ENCODE measurements around the gene DDB1.

The DDB1 gene

DNA sequence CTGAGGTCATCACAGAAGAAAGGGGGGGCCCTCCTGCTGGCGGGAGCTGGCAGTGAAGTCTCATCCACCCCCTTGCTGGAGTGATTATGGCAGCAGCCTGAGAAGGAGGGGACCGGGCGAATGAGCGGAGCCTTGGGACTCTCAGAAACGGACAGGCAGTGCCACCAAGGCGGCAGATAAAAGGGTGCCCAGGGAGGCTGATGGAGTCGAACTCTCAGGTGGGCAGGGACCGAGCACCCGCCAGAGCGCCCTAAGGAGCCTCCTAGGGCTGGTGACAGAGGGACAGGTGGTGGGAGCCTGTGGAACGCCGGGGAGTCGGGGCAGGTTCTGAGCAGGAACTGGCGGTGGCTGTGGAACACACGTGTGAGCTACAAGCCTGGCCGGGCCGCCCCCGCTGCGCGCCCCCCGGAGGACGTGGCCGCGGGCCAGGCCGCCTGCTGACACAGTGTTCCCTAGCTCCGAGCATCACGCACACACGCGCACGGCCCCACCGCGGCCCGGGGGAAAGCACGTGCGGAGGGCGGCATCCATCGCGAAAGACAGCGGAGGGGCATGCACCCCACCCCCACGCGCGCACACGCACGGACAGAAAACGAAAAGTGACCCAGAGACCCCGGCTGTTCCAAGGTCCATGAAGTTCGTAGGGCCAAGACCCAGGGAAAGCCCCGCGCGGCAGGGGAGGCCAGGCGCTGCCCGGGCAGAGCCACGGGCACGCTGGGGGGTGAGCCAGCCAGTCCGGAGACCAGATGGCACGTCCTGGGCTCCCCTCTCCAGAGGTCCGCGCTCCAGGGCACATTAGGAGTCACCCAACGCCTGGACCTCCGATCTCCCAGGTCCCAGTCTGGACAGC lies 38.8 kb downstream of the DDB1 start:
- peak; percentile 44 for DNase-seq

DNA sequence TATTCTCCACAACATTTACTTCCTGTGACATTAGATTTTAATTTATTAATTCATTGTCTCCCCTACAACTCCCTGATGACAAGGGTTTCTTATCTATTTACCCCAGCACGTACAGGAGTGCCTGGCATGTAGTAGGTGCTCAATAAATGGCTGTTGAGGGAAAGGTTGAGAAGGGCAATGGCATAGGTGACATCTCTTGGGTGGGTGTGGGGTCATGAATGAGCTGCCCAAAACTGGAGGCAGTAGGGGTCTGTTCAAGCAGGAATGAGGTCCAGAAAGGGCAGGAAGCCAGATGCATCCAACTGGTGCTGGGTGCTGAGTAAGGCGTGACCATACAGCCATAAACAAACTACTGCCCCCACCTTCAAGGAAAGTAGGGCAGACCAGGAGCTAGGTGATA lies 40.5 kb downstream of the DDB1 start:
- DNase-seq, result no peak

DNA sequence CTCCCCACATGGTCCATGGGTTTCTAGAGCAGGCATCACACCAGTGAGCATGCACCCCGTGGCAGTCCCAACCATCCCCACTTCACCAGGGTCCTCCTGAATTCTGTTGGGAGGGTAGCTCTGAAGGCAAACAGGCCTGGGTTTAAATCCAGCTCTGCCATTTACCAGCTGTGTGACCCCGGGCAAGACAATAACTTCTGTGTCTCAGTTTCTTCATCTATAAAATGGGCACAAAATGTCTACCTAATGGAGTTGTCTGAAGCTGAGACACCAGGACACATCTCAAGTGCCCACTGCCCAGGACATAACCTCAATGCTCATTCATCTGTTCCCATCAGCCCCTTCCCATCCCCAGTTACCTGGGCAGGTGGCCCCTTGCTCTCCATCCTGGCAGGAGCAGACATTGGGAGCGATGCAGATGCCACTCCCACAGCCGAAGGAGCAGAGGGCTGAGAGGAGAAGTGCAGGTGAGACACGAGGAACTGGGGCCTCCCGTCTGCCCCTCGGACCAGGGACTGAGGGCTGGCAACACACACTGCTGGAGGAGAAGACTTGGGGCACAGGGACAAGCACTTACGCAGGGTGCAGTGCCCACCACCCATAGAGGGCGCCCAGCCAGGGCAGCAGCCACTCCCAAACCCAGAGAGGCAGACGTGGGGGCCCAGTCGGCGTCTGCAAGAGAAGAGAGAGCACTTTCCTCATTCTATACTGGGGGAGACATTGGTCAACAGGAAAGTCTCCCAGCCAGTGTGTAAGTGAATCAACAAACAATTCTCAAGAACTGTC lies 41.8 kb downstream of the DDB1 start:
- DNase-seq, result no peak

DNA sequence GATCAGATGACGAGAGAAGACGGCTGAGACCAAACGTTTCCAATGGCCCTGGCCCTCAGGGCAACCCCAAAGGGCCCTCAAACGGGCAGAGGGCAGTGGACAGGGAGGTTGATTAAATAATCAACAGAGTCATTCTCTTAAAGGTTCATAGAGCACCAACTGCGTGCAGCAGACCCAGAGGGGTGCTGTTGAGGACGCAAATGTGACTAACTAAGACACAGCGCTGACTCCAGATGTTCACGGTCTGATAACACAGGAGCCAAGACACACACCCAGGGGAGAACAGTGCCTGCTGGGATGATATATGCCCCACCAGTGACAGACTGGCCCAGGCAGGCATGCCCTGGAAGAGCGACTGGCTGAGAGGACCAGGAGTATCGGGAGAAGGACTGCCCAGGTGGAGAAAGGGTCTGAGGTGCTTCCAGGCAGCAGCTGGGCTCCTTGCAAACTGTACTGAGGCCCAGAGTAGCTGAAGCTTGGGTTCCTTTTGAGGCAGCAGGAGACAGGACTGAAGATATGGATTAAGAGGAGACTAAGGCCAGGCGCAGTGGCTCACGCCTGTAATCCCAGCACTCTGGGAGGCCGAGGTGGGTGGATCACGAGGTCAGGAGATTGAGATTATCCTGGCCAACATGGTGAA lies 45.4 kb downstream of the DDB1 start:
- no peak for DNase-seq

DNA sequence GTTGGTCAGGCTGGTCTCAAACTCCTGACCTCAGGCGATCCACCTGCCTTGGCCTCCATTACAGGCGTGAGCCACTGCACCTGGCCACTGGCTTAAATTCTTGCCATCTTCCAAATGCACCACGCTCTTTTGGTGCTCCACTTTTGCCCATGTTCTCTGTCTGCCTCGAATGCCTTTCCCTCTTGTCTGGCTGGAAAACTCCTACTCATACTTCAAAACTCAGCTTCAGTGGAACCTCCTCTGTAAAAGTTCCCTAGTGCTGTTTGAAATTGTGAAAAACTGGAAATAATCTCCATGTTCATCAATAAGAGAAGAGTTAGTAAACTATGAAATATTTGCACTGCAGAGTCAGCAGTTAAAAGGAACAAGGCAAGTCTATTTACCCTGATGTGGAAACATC lies 49.3 kb downstream of the DDB1 start:
- no peak for DNase-seq

DNA sequence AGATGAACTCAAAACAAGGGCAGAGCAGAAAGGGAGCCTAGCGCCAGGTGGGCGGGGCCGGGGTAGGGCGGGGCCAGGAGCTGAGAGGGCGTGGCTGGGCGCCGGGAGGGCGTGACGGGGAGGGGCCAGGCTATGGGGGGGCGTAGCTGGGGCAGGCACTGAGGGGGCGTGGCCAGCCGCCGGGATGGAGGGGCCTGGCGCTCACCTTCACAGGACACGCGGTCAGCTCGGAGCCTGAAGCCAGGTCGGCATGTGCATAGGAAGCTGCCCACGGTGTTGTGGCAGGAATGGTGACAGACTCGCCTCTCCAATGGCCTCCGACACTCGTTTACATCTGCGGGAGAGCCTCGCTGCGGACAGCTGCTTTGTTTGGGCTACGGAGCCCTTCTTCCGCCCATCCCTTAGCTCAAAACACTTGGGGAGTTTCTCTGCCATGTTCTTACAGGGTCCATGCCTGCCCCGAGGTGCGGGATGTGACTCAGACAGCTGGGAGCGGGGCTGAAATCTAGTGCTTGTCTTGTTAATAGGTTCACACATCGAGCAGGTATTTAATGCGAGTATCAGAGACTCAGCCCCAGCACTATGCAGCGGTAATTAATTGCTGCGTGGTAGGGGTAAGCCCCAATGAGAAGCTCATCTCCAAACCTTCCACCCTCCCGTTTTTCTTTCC lies 51.2 kb downstream of the DDB1 start:
- DNase-seq, result peak; percentile 22

DNA sequence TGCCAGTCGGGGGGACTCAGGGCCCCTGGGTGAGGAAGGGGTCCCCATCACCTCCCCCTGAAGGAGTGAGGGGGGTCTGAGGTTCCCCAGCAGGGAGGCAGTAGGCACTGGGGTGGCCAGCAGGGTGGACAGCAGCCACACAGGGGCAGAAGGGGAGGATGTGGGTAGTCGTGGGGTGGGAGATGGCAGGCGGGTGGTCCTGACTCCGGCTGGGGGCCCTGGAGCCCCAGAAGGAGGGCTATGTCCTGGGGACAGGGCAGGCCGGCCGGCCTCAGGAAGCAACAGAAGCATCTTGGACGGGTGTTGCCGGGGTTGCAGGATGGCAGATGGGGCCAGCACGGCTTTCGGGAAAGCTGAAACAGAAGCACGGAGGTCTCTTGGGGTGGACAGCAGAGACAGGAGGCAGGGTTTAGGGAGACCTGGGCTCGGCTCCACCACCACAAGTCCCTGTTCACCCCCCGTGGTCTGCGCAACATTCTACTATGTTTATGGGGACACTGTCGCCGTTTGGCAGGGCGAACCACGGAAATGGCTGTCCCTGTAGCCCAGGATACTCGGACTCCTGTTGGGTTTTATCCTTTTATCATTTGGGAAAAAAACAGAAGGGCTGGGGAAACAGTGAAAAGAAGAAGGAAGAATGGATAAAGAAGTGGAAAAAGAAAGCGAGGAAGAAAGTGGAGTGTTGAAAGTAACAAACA lies 51.9 kb downstream of the DDB1 start:
- DNase-seq, result no peak

DNA sequence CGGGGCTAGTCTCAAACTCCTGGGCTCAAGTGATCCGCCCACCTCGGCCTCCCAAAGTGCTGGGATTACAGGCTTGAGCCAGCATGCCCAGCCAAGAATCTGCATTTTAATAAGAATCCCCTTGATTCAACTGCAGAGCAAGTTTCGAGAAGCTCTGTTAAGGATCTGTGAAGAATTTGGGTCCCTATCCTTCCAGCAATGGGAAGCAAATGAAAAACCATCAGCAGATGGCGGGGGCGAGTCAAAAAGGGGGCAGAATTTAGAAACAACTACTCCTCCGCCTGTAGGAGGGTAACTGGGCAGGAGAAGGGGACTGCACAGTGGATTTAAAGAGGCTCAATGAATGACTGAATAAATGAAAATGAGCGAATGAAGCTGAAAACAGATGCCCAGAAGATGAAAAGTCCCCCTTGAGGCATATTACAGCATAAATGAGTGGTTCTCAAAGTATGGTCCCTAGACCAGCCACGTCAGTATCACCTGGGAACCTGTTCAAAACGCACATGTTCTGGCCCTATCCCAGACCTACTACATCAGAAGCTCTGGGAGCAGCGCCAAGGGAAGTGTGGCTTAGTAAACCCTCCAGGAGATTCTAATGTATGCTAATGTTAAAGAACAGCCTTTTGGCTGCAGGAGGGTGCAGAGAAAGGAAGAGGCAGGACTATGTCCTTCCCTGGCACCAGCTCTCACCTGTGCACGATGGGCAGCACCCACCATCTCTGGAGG lies 52.8 kb downstream of the DDB1 start:
- peak; percentile 51 for DNase-seq

DNA sequence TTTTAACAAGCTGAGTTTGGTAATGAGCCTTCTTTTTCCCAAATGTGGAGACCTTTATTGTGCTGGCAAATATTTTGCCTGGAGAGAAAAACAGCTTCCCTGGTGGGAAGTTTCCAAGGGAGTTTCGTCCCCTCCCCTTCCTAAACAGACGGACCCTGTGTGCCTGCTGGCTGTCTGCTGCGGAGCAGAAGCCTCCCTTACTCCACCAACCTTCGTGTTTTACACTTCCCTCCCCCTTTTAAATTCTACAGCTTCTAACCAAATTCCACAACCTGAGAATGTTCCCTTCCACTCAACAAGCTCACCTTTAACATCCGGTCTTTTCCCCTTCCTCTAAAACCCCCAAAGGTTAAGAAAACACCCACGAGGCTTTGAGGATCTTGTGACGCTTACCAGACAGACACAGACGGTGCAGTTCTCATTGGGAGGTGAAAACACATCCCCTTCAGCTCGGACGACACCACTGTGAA lies 54.9 kb downstream of the DDB1 start:
- no peak for DNase-seq

DNA sequence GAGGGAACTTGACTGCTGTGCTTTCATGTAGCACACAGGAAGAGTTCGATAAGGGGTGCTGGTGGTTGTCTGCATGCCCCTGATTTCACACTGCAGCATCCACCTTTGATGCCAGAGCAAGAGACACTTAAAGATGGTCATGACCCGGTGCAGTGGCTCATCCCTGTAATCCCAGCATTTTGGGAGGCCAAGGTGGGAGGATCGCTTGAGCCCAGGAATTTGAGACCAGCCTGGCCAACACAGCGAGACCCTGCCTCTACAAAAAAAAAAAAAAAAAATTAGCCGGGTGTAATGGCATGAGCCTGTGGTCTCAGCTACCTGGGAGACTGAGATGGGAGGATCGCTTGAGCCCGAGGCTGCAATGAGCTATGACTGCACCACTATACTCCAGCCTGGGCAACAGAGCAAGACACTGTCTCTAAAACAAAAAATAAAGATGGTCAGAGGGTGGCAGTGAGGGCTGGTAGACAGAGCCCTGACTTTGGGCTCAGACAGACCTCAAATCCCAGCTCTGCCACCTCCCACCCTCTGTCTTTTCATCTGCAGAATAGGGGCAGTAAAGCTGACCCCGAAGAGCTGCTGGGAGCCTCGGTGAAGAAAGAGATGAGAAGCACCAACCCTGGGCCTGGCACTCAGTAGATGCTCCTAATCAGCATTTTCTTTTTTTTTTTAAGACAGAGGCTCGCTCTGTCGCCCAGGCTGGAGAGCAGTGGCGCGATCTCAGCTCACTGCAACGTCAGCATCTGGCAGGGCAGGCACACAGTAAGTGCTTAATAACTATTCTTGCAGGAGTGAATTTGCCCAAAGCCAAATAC lies 55.5 kb downstream of the DDB1 start:
- no peak for DNase-seq

DNA sequence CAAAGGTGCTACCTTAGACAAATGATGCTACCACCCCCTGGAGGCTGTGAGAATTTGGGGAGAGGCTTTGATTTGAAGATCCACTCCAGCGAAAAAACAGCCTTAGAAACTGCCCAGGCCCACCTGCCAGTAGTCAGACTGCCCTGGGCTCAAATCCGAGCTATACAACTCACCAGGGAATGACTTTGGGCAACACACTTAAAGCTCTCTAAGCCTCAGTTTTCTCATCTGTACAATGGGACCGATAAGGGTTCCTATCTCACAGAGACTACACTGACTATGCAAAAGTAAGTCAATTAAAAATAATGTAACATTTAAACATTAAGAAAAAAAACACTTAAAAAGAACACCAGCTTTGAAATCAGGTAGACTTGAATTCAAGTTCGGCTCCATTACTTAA lies 57.7 kb downstream of the DDB1 start:
- no peak for DNase-seq

DNA sequence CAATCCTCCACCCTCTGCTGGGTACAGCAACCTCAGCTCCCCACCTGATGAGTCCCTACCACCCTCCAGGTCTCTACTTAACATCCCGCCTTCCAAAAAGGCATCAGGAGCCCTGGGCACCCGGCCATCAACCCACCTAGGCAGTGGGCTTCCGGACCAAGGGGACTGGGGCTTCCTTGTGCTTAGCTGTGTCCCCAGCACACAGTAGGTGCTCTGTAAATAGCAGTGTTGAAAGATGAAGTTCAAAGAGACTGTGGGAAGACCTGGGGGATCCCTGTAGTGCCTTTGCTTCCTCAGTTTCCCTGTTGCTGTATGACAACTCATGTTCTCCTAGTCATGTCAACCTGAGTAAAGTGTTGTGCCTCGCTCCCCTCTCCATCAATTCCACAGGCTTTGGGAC lies 58.8 kb downstream of the DDB1 start:
- no peak for DNase-seq

DNA sequence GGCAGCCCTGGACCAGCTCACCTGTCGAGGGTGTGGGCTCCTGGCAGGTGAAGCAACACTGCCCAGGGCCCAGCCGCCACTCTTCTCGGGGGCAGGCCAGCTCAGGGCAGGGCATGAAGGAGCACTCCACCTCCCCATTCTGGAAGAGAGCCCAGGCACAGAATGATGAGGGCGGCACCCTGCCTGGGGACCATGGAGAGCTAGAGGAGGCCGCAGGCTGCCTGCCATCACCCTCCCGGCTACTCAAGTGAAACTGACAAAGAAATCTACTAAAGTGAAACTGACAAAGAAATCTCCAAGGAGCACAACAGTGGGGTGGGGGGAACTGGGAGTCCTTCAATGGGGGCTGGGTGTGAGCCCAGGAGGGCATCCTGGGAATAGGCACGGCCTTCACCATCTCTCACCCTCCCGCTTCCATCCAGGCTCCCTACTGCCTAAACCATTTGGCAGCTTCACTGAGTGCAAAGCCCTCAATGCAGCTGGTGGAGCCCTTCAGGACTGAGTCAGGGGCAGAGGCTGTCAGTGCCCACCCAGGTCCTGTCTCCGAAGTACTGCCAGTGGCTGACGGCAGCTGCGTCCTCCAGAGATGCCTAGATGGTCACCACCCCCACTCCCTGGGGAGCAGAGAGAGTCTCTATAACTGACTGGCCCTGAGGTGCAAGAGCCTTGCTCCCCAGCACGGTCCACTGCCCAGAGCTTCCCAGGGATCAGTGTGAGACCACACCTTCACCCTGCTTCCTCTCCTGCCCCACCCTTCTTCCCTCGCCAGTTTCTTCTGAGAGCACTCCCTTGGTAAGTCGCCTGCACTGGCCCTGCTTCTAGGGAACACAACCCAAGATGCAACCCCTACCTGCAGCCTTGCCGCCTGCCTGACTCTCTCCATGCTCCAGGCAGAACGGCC lies 59.5 kb downstream of the DDB1 start:
- DNase-seq, result no peak

DNA sequence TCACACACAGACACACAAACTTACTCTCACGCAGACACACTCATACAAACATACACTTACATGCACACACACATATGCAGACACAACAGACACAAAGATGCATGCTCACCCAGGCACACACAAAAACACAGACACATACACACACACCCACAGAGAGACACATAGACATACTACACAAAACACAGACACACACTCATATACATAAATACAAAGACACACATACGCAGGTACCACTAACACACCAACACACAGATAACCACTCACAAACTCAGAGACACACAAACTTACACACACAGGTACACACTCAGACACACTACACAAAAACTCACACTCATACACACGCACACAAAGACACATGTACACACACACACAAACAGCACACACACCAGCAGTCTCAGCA lies 60.2 kb downstream of the DDB1 start:
- no peak for DNase-seq

DNA sequence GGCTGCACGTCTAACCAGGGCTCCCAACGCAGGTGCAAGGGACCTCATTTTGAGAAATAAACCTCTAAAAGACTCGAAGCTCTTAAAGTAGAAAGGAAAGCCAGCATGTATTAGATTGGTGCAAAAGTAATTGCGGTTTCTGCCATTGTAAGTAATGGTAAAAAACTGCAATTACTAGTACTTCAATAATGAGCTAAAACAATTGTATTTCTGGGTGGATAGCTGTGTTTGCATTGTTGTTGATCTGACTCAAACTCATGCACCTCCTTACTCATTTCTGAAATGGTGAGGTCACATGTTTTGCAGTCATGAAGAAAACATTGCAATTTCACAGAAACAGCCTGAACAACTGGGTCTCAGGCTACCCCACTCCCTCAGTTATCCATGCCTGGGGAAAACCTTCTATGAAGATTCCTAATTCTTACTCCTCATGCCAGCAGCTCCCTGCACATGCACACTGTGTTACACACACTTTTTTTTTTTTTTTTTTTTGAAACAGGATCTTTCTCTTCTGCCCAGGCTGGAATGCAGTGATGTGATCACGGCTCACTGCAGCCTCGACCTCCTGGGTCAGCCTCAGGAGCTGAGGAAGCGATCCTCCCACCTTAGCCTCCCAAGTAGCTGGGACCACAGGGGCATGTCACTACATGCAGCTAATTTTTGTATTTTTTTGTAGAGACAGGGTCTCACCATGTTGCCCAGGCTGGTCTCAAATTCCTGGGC lies 62.4 kb downstream of the DDB1 start:
- DNase-seq, result peak; percentile 13

DNA sequence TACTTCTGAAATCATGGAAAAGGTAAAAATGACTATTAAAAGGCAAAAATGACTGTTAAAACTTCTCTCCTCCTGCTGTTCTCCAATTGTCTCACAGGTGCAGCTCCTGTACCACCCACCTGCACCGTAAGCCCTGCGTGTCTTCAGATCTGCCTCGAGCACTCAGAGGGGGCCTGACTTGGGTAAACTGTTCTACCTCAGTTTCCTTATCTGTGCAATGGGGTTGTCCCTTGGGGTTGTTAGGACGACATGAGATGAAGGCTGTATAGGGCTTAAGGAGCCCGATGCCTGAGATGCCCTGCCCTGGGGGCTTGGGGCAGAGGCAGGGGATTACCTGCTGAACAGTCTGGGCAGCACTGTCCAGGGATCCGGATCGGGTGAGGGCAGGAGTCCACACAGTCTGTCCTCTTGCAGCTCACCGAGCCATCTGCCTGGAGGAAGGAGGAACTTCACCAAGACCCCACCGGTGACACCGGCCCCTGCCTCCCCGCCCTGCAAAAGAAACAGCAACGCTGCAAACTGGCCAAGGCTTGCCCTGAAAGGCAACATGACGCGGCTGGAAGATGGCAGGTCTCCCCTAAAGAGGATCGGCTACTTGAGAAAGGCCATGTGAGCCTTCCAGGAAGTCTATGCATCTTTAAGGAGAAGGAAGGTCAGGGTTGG lies 64.2 kb downstream of the DDB1 start:
- no peak for DNase-seq

DNA sequence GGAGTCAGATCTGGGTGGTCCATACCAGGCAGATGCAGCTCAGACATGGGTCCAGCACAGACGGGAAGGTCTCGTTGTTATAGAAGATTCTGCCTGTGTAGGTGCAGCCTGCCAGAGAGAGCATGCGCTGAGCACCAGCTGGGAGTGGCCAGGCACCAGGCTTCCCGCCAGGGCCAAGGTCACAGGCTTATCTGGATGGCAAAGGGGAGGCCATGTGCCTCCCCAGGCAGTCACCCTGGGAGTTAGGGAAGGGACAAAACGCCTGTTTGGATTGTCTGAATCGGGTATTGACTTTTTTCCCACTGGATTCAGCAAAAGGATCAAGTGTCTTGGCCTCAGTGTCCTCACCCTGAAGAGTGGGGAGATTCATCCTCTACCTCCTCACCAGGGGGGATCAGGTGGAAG lies 65.5 kb downstream of the DDB1 start:
- DNase-seq, result no peak

DNA sequence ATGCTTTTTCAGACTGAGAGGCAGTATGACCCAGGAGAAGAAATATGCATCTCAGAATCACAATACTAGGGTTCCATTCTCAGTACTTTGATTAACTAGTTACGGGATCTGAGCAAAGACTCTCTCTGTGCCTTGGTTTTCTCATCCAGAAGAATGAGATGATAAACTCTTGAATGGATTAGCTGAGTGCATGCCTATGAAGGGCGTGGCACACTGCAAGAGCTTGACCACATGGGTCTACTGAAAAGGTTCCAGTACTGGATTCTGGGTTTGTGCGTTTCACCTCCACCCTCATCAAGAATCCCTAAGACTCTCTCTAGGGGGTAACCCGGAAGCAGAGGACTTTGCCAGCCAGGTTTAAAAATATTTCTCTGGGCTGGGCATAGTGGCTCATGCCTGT lies 66.3 kb downstream of the DDB1 start:
- DNase-seq, result peak; percentile 10

DNA sequence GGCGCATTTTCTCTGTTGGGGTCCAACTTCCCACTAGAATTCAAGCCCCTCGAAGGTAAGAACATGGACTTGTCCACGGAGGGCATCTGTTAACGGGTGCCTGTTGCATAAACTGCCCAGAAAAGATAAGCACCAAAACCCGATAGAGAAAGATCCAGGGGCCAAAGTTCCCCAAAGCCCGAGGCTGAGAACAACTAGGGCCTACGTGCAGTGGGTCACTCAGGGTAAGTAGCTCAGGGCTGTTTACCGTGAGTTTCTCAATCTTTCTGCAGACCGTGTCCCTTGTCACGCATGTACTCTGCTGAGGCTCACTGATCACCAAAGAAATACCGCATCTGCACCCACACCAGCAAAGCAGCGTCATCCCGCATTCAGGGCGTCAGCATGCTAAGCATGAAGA lies 67.5 kb downstream of the DDB1 start:
- no peak for DNase-seq
